Cardiac muscle cell (in vitro differentiated cells and primary cell): Measurements from ENCODE around the gene RNF169. TPM values are rescaled to one million over a fixed set of nuclear protein-coding genes. Genes with fewer than 3 reads are reported as not detected.
A peak's percentile ranks its signal among the peaks of the same experiment; 100 is the strongest.

Experiments used
- DNase-seq, 2 donors: peaks; one replicate each; pipeline versions ENCODE4 v3.0.0 to v3.0.0-alpha.2; 2010 to 2017; ENCODE audit warnings: low read depth in 1 of 2, low spot score in 1 of 2
- H3K27ac ChIP-seq: fragments of 200-600 bp; sonication (generic); 2 replicates; pipeline ENCODE4 v1.5.1; 2016
- H3K27me3 ChIP-seq: fragments of 200-600 bp; sonication (generic); 2 replicates; pipeline ENCODE4 v1.6.0; 2016; ENCODE audit warnings: control low read depth
- H3K36me3 ChIP-seq: fragments of 200-600 bp; sonication (generic); 2 replicates; pipeline ENCODE4 v1.5.1; 2016; ENCODE audit warnings: control low read depth
- H3K4me1 ChIP-seq: fragments of 200-600 bp; sonication (generic); 2 replicates; pipeline ENCODE4 v1.8.1; 2017; ENCODE audit warnings: low read depth, mild to moderate bottlenecking, mixed run types
- H3K4me3 ChIP-seq: fragments of 200-600 bp; sonication (generic); 2 replicates; pipeline ENCODE4 v1.5.1; 2016; ENCODE audit warnings: mild to moderate bottlenecking
- H3K9me3 ChIP-seq: fragments of 200-600 bp; sonication (generic); 2 replicates; pipeline ENCODE4 v1.5.1; 2017; ENCODE audit warnings: low read depth, mild to moderate bottlenecking, control low read depth
- CTCF ChIP-seq: IDR thresholded peaks from 2 replicates; pipeline ENCODE4 v1.5.1; 2012; ENCODE audit warnings: low read depth, mild to moderate bottlenecking, low read length
- polyA plus RNA-seq: library from polyadenylated mRNA; unstranded; fragments of >200 nt; fragmentation: Nextera tagmentation; extraction: Ambion mirVana; gene quantifications from 2 replicates; pipeline ENCODE4 v1.2.1, GENCODE V29; 2016
- total RNA-seq: library from RNA; depleted of rRNA; stranded (reverse); fragments of >200 nt; gene quantifications from 2 replicates; pipeline ENCODE4 v1.2.3, GENCODE V29; 2016

RNF169 gene
- total and polyA plus RNA-seq, 2 experiments from 2014 or later, result 3.3 to 15.3 TPM

- no peak for DNase-seq
- no peak overlapping the region for H3K4me3 ChIP-seq
- H3K9me3 ChIP-seq, result no peaks in the 10 kb centered on the region
- H3K27ac ChIP-seq, result no peak overlapping the region
- peaks cover 12% of the 10 kb centered on the region for H3K4me1 ChIP-seq
- H3K36me3 ChIP-seq, result no peaks in the 10 kb centered on the region
- TF ChIP-seq CTCF, result no peak
- no peaks in the 10 kb centered on the region for H3K27me3 ChIP-seq
Measured at GRCh38 chr11:74707182-74707581, 41.5 kb upstream of the RNF169 start.

GRCh38 chr11:74707602-74708510 is 40.8 kb upstream of the RNF169 start:
- no peaks in the 10 kb centered on the region for H3K36me3 ChIP-seq
- no peaks in the 10 kb centered on the region for H3K9me3 ChIP-seq
- no peaks in the 10 kb centered on the region for H3K27me3 ChIP-seq
- TF ChIP-seq CTCF, result no peak
- no peak overlapping the region for H3K27ac ChIP-seq
- no peak overlapping the region for H3K4me3 ChIP-seq
- peaks cover 12% of the 10 kb centered on the region for H3K4me1 ChIP-seq
- no peak for DNase-seq

GRCh38 chr11:74709175-74709574 is 39.5 kb upstream of the RNF169 start:
- Histone ChIP-seq H3K36me3 (no peaks in the 10 kb centered on the region), H3K4me3 (no peak overlapping the region), H3K4me1 (peaks cover 12% of the 10 kb centered on the region), H3K27ac (no peak overlapping the region), H3K9me3 (no peaks in the 10 kb centered on the region), H3K27me3 (no peaks in the 10 kb centered on the region)
- DNase-seq, result no peak
- TF ChIP-seq CTCF, result no peak

GRCh38 chr11:74710281-74710938 is 38.2 kb upstream of the RNF169 start:
- no peak for TF ChIP-seq CTCF
- no peaks in the 10 kb centered on the region for H3K27me3 ChIP-seq
- H3K36me3 ChIP-seq, result no peaks in the 10 kb centered on the region
- H3K4me3 ChIP-seq, result no peak overlapping the region
- peaks cover 12% of the 10 kb centered on the region for H3K4me1 ChIP-seq
- H3K27ac ChIP-seq, result peak overlapping the region; percentile 77
- peak; percentile 32 to 87 for DNase-seq
- H3K9me3 ChIP-seq, result no peaks in the 10 kb centered on the region

- H3K36me3 ChIP-seq, result no peaks in the 10 kb centered on the region
- no peak overlapping the region for H3K4me3 ChIP-seq
- no peak for TF ChIP-seq CTCF
- DNase-seq, result no peak
- peaks cover 12% of the 10 kb centered on the region for H3K4me1 ChIP-seq
- H3K27ac ChIP-seq, result no peak overlapping the region
- H3K27me3 ChIP-seq, result no peaks in the 10 kb centered on the region
- no peaks in the 10 kb centered on the region for H3K9me3 ChIP-seq
Measured at GRCh38 chr11:74713686-74714085, 35.0 kb upstream of the RNF169 start.
